ENCODE results near the gene CSNK1D.
"Not testable (repeated sequence)": the region's sequence is repeated elsewhere in the genome, so short reads cannot be mapped to it uniquely, and the experiment has no call there.

CSNK1D gene

GRCh38 chr17:82193050-82193449 is 80.5 kb downstream of the CSNK1D start:
- not testable (repeated sequence) for DNase-seq (ENCODE audit: low read depth)
